NCI-H2107 treated with DMSO at 0.1 percent for 48 hours (cell line): ENCODE data around the gene FAM229A.
"Not testable (repeated sequence)": the region's sequence is repeated elsewhere in the genome, so short reads cannot be mapped to it uniquely, and the experiment has no call there.

Source experiments
- DNase-seq: peaks from one replicate; lab custom pipeline; 2025; ENCODE audit not compliant: unreplicated experiment; lab: John Stamatoyannopoulos, UW

FAM229A gene

DNA sequence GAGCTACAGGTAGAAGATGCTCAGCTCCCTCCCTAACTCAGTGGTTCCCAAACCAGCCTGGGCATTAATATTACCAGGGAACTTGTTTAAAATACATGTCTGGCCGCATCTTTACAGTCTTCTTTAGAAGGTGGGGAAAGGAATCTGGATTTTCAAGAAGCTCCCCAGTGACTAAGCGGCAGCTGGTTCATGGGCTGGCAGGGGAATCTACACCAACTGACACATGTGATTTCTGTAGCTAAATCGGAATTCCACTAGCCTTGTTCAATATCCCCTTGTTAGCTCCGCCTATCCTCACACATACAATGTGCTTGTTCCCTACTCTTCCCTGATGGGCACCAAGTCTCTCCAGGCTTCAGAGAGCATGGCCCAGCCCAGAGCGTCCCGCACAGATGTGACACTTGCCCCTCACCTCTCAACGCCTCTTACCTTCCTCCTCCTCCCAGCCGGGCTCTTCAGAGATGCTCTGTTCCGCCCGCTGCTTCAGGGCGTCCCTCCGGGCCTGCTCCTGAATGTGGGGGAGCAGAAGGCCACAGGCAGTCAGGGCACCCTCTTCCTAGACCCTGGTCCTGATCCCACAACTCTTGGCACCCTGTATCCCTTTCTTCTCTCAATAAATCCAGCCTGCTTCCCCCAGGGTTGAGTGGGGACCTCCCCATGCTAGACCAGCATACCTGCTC is 15.4 kb upstream of the FAM229A start:
- no peak for DNase-seq

- DNase-seq, result no peak
These were observed 13.9 kb upstream of the FAM229A start for GRCh38 chr1:32376199-32376598.

GRCh38 chr1:32373996-32374592 is 11.8 kb upstream of the FAM229A start:
- no peak for DNase-seq

GRCh38 chr1:32372149-32372756 is 10.0 kb upstream of the FAM229A start:
- no peak for DNase-seq

- no peak for DNase-seq
These were observed 5.8 kb upstream of the FAM229A start for GRCh38 chr1:32367912-32368635.

GRCh38 chr1:32365445-32365844 is 3.2 kb upstream of the FAM229A start:
- DNase-seq, result no peak

GRCh38 chr1:32364836-32365235 is 2.6 kb upstream of the FAM229A start:
- DNase-seq, result no peak

DNA sequence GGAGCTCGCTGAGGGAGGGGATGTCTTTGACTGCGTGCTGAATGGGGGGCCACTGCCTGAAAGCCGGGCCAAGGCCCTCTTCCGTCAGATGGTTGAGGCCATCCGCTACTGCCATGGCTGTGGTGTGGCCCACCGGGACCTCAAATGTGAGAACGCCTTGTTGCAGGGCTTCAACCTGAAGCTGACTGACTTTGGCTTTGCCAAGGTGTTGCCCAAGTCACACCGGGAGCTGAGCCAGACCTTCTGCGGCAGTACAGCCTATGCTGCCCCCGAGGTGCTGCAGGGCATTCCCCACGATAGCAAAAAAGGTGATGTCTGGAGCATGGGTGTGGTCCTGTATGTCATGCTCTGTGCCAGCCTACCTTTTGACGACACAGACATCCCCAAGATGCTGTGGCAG is 1.4 kb upstream of the FAM229A start:
- no peak for DNase-seq

DNA sequence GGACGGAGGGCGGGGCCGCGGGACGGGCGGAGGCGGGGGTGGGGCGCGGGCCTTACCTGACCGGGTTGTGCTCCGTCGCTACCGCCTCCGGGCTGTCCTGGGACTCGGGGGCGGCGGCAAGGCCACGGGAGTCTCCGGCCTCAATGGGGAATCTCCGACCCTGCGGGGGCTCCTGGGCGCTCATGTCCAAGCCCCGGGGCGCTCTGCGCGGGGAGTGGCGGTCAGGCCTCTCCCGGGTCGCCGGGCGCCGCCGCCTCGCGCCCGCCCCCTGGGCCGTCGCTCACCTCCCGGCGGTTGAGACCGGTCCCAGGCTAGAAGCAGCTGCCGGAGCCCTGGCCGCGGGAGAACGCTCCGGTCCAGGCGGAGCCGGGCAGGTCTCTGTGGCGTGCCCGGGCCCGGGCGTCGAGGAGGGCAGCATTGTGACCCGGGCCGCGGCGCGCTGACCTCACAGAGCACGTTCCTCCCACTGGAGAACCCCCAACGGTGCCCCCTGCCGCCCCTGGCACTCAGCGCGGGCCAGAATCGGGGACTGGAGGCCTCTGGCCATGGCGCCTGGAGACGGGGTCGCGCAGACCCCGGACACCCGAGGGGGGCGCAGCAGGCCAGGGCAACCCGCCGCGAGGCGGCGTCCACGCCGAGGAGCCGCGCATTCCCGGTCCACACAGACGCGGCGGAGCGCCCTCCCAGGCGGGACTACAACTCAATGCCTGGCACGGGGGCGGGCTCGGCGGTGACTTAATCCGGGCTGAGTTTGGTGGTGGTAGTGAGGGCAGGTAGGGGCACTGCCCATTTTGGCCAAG is 411 bp downstream of the FAM229A start:
- peak; percentile 7 for DNase-seq

- DNase-seq, result no peak
These were observed 994 bp downstream of the FAM229A start for GRCh38 chr1:32361308-32361673.

DNA sequence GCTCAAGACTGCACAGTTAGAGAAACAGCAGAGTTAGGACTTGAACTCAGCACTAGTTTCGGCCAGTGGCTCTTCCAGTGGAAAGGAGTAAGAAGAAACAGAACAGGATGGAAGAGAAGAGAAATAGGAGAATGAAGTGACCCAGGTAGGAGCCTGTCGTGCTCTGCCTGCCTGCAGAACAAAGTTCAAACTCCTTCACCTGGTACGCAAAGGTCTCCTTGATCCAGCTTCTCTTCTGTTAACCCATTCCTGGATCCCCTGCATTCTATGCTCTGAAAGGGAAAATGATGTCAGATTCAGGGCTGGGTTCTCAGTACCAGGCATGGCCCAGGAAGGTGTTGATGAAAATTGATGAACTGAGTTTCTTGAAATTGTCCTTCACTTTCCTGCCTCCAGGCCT is 3.9 kb downstream of the FAM229A start:
- DNase-seq, result no peak

GRCh38 chr1:32357614-32358013 is 4.7 kb downstream of the FAM229A start:
- DNase-seq, result no peak

DNA sequence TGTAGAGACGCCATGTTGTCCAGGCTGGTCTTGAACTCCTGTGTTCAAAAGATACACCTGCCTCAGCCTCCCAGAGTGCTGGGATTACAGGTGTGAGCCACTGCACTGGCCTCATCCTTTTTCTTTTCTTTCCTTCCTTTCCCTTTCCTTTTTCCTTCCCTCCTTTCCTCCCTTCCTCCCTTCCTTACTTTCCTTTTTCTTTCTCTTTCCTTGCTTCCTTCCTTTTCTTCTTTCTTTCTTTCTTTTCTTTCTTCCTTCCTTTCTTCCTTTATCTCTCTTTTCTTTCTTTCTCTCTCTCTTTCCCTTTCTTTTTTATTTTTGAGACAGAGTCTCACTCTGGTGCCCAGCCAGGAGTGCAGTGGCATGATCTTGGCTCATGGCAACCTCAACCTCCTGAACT is 5.8 kb downstream of the FAM229A start:
- no peak for DNase-seq

- not testable (repeated sequence) for DNase-seq
These were observed 6.5 kb downstream of the FAM229A start for GRCh38 chr1:32355778-32356177.

DNA sequence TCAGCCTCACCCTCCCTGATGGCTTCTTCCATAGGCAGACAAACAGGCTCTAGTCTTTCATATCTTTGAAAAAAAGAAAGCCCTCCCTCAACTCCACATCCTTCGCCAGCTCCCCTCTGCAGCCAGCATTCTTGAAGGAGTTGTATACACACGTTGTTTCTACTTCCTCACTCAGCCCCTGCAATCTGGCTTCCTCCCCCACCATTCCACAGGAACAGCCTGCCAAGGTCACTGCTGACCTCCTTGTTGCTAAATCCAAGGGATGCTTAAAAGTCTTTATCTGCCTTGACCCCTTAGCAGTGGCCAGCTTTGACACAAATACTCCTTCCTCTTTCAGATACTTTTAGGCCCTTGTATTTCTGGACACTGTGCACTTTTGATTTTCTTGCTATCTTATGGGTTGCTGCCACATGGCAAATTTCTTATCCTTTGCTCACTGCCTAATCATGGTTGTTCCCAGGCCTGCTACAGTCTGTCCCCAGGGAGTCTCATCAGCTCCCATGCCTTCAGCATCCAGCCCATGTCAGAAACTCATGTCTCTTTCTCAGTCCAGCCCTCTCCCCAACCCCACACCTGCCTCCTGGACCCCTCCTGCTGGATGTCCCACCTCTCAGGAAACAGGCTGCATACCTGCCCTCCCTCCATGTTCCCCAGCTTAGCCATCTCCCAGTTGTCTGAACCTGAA is 8.3 kb downstream of the FAM229A start:
- no peak for DNase-seq

DNA sequence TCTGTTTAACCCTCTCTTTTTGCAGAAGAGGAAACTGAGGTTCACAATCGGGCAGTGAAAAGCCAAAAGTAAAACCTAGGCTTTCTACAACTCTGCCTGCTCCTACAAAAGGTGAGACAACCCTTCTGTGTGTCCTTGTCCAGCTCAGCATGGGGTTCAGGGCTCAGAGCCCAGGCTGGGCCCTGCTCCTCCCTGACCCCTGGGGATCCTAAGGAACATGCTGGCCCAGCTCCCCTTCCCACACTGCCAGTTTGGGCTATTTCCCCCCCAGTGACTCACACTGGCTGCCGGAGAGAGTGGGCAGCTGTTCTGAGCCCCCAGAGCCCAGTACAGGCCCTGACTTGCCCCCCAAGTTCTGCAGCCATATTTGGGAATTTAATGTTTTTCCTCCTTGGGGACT is 8.9 kb downstream of the FAM229A start:
- DNase-seq, result no peak

DNA sequence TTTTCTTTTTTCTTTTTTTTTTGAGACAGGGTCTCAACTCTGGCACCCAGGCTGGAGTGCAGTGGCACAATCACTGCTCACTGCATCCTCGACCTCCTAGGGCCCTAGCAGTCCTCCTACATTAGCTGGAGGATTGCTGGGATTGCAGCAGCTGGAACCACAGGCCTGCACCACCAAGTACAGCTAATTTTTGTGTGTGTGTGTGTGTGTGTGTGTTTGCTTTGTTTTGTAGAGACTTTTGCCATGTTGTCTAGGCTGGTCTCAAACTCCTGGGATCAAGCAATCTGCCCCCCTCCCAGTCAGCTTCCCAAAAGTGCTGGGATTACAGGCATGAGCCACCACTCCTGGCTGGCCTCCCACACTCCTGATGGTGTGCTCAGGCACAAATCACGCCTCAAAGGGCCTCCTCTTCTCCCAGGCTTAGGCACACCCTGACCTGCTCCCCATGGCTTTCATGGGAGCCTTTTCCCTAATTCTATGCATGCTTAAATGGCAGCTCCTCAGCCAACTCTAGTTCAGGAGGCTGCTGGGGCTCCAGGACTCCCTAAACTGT is 9.4 kb downstream of the FAM229A start:
- DNase-seq, result no peak

DNA sequence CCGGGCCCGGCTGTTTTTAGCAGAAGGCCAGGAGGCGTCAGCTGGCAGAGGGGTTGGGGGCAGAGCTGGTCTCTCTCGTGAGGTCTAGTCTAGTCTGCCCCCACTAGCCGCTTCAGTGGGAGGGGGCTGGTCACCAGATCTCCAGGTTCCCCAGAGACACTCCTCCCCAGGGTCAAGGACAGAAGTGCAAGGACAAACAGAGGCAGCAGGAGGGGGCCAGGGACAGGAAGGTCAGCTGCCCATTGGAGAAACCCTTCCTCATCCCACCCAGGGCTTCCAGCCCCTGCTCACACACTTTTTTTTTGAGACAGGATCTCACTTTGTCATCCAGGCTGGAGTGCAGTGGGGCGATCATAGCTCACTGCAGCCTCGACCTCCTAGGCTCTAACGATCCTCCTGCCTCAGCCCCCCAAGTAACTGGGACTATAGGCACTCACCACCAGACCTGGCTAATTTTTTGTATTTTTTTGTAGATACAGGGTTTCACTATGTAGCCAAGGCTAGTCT is 10.0 kb downstream of the FAM229A start:
- DNase-seq, result no peak

DNA sequence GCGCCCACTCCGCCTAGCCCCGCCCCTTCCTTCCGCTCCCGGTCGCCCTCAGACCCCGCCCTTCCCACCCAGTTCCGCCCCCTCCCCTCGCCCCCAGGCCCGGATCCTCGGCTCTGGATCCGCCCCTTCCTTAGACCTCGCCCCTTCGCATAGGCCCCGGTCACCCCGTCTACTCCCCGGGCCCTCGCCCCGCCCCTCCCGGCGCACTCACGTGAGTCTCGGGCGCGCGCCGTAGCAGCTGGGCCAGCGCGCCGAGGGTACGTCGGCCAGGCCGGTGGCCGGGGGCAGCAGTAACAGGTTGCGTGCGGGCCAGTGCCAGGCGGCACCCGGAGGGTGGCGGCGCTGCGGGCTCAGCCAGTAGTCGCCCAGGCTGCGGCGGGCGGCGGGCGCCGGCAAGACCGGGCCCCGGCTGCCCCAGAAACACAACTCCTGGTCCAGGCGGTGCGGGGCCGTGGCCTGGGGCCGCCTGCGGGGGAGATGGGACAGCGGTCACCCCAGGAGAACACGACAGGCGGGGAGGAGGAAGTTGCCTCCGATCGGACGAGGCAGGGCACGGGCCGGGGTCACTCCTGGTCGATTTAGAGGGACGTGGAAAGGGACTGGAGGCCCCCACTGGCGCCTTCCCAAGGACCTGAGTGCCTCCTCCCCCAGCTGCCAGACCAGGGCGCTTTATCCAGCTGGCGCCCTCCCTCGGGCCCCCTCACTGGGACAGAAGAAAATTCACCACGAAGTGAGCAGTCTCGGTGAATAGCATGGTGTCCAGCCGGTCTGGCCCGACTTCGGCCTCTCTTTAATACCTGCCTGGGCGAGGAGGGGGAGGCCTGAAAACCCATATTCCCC is 10.7 kb downstream of the FAM229A start:
- peak; percentile 90 for DNase-seq
